HCEC 1CT (cell line): ENCODE data around the gene PRTFDC1.

ENCODE experiments used
- DNase-seq: peaks from one replicate; pipeline ENCODE4 v3.0.0-alpha.2; 2017

The PRTFDC1 gene

GRCh38 chr10:24834869-24835268, 117.5 kb downstream of the PRTFDC1 start:
- no peak for DNase-seq

DNA sequence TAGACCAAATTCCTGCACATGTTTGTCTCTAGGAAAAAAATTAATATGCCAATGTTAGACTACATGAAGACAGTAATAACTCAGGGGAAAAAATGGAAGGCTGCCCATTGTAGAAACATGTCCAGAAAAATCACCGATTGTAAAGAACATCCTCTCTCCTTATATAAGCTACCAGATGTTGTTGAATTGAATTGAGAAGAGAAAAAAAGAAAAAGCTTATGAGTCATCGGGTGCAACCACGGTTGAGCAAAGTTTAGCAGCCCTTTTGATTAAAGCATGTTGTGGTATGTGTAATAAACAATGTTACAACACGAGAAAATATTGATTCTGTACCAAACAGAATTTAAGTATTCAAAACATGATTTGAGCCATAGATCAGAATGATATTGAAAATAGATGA, 126.4 kb downstream of the PRTFDC1 start:
- peak; percentile 88 for DNase-seq

DNA sequence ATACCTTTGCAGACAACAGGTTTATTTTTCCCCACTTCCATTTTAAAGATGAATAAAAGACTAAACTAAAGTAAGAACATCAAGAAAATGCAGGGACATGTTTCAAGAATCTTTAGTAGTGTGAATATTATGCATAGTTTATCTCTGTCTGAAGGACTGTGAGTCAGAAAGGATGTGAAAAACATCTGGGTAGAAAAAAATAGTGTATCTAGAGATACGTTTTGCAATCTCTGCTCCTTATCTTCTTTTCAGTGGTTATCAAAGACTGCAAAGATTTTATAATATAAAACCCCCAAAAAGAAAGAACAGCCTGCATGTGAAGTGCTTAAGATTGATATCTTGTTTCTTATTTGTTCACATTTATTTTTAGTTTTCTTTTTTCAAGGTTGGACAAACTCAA, 126.9 kb downstream of the PRTFDC1 start:
- peak; percentile 71 for DNase-seq

GRCh38 chr10:24824536-24824935, 127.9 kb downstream of the PRTFDC1 start:
- no peak for DNase-seq

- no peak for DNase-seq
These were observed 128.3 kb downstream of the PRTFDC1 start for GRCh38 chr10:24824124-24824523.

GRCh38 chr10:24822590-24822989, 129.8 kb downstream of the PRTFDC1 start:
- DNase-seq = no peak

GRCh38 chr10:24821986-24822385, 130.4 kb downstream of the PRTFDC1 start:
- DNase-seq = peak; percentile 41

- DNase-seq = no peak
These were observed 135.5 kb downstream of the PRTFDC1 start for GRCh38 chr10:24816868-24817396.

- DNase-seq = peak; percentile 47
These were observed 137.7 kb downstream of the PRTFDC1 start for GRCh38 chr10:24814568-24815313.

- DNase-seq = no peak
These were observed 138.6 kb downstream of the PRTFDC1 start for GRCh38 chr10:24813856-24814255.

DNA sequence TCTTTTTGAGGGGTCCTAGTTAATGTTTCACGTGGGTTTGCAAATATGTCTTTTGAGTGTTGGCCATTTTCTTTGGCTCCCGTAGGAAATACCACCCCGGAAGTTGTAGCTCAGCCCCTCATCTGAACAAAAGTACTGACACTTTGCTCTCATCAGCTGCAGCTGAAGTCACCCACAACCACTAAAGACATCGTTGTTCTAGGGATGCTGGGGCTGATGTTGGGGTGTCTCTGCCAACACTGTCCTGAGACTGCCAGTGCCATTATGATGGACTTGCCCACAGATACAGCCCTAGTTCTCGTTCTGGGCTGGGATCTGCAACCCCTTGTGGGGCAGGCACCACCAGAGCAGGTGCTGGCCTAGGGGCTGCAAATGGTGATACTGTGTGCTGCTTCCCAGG, 146.1 kb downstream of the PRTFDC1 start:
- DNase-seq = no peak

DNA sequence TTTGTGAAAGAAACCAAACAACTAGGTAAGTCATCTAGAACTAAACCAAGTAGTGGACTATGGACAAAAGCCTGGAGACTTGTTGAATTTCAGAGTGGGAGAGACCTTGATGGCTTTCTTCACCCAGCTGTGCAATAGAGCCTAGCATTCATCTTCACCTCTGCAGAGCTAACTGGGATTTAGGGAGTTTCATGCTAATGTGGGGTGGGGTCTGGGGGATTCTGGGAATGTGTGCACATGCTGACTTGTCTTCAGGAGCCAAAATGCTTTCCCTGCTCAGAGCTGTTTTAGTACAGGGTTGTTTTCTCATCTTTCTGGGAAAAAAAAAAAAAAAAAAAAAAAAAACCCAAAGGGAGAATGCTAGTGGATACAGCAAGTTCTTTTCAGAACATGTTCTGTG, 147.4 kb downstream of the PRTFDC1 start:
- DNase-seq = no peak

- DNase-seq = no peak
These were observed 148.0 kb downstream of the PRTFDC1 start for GRCh38 chr10:24804392-24804791.

DNA sequence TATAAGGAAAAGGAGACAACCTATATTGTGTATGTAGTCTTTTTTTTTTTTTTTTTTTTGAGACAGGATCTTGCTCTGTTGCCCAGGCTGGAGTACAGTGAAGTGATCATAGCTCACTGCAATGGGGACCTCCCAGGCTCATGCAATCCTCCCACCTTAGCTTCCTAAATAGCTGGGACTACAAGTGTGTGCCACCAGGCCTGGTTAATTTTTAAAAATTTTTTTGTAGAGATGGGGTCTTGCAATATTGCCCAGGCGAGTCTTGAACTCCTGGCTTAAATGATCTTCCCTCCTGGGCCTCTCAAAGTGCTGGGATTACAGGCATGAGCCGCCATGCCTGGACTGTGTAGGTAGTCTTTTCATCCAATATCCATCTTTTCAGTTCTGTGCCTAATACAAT, 150.0 kb downstream of the PRTFDC1 start:
- DNase-seq = no peak

GRCh38 chr10:24800861-24801260, 151.5 kb downstream of the PRTFDC1 start:
- no peak for DNase-seq
